Measurements from ENCODE around the gene MAML3. TPM values are rescaled to one million over a fixed set of nuclear protein-coding genes. Genes with fewer than 3 reads are reported as not detected.

Gene MAML3
- total and polyA plus RNA-seq, 2 of the 13 experiments (the other 11 are each of a cell fraction or from before 2014, with no cell fraction given) = 0.05 to 0.13 TPM

- no peak for TF ChIP-seq ZBTB40 (IDR thresholded peaks at IDR 0.05)
- no peak for TF ChIP-seq ZBTB40 (CRISPR knock-in tag; IDR thresholded peaks at IDR 0.05)
- TF ChIP-seq TEF (CRISPR knock-in tag; IDR thresholded peaks at IDR 0.05) = no peak
Observed at GRCh38 chr4:139700568-139700967, 453.4 kb downstream of the MAML3 start (continued).

Data from HepG2 (cell line).